GM12872 (cell line): ENCODE results near the gene CXADR.

Experiments
- CTCF ChIP-seq: IDR thresholded peaks from 3 replicates; pipeline ENCODE4 v1.5.1; 2011; ENCODE audit warnings: low read depth, mild to moderate bottlenecking, low read length, moderate library complexity; ENCODE audit not compliant: insufficient read depth

CXADR gene

GRCh38 chr21:17539743-17540341 lies 27.0 kb downstream of the CXADR start:
- TF ChIP-seq CTCF, result no peak

GRCh38 chr21:17540530-17540929 lies 27.7 kb downstream of the CXADR start:
- TF ChIP-seq CTCF, result no peak

- no peak for TF ChIP-seq CTCF
These were observed 29.6 kb downstream of the CXADR start for GRCh38 chr21:17542371-17543011.

GRCh38 chr21:17545007-17545406 lies 32.2 kb downstream of the CXADR start:
- no peak for TF ChIP-seq CTCF

GRCh38 chr21:17548262-17548661 lies 35.4 kb downstream of the CXADR start:
- no peak for TF ChIP-seq CTCF

GRCh38 chr21:17550671-17551308 lies 37.9 kb downstream of the CXADR start:
- TF ChIP-seq CTCF, result no peak

- TF ChIP-seq CTCF, result no peak
These were observed 39.6 kb downstream of the CXADR start for GRCh38 chr21:17552410-17552809.
